Purkinje cell (primary cell): ENCODE results near the gene LRAT. TPM values are rescaled to one million over a fixed set of nuclear protein-coding genes. Genes with fewer than 3 reads are reported as not detected.

ENCODE experiments used
- polyA plus RNA-seq: library from polyadenylated mRNA; unstranded; fragments of >200 nt; fragmentation: Nextera tagmentation; gene quantifications from 2 replicates; pipeline ENCODE4 v1.2.1, GENCODE V29; 2014

Gene LRAT
- 15.0 and 25.2 TPM in 2 replicates for polyA plus RNA-seq

DNA sequence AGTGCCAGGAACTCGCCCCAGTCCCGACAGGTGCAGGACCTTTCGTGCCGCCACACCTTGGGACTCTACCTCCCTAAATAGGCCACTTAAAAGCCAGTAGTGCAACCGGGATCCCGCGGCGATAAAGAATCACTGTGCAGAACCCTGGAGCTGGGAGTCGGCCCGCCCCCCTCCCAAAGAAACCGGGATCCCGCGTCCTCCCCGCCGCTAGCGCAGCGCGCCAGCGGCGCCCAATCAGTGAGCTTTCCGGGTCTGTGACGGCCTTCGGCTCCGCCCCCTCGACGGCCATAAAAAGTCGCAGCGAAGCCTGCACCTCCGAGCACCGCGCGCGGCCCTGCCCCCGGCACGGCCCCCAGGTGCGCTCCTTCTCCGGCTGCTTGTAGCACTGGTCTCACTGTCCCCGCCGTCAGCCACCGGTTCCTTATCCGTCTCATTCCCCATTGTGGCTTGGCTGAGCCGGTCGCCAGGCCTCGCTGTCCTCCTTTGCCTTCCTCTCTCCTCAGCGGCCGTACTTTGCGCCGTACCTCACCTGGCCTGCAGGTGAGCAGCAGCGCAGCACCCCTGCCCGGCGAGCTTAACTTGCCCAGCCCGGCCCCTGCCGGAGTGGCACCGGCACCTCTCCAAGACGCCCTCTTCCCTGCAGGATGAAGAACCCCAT is at the start of gene LRAT:
LRAT (plus strand) TSS at position 318 of the 658 bp plus-strand sequence; CDS start at position 645, 327 bp downstream.

DNA sequence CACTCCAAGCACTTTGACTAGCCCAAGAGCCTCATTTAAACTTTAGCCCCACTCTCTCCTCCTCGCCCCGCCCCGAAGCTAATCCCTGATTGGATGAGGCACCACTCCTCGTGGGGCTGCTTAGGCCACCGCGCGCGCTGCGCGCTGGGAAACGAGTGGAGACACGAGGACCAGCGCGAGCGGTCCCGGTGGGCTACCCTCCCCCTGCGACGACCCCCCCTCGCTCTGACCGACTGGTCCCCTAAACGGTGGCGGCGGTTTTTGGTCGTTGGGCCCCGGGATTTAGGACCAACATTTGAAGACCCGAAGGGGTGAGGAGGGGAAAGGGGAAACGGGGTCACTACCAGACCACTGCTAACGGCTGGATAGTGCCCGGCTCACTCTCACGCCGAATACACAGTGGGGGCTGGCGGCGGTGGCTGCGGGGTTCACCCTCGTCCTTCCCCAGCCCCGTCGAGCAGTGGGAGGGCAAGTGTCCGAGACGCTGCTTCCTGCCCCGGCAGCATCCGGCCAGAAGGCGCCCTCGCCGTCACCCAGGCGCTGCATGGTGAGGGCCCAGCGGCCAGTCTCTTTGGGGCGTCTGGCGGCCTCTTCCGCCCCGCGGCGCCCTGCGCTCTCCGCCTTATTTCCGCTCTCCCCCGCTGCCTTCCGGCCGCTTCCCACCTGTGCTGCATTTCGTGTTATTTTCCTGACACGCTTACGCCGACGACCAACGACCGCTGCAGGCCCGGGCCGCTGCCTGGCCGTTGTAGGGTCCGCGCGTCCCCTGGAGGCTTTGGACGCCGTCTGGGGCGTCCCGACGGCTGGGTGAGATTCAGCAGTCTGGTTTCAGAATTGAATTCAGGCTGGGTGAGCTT is 37.6 kb downstream of the LRAT start, which contains the start of gene RBM46:
RBM46 (plus strand) TSS at position 147 of the 857 bp plus-strand sequence. CDS start 15,481 bp downstream, outside the sequence.

Other genes starting within 250 kb of the LRAT start
- gene PLRG1, start 193.6 kb upstream of the LRAT start, polyA plus RNA-seq: 54.5 and 86.7 TPM in 2 replicates
- not detected in 2 replicates for gene FGB, start 181.0 kb upstream of the LRAT start, polyA plus RNA-seq
- gene FGA, start 153.3 kb upstream of the LRAT start, polyA plus RNA-seq: not detected in 2 replicates
- not detected in 2 replicates for gene FGG, start 131.3 kb upstream of the LRAT start, polyA plus RNA-seq
- gene RBM46, start 37.3 kb downstream of the LRAT start, polyA plus RNA-seq: 0.32 TPM in 1 of 2 replicates, not detected in the other